22Rv1 (cell line): ENCODE data around the gene CEP95.
A peak's percentile ranks its signal among the peaks of the same experiment; 100 is the strongest.

Source experiments
- H3K27ac ChIP-seq: fragments of 450-650 bp; 2 replicates; pipeline ENCODE4 v1.5.1; 2017
- ZFX ChIP-seq: fragments of 450-650 bp; IDR thresholded peaks from 2 replicates; pipeline ENCODE4 v1.6.1; 2017; ENCODE audit warnings: antibody characterized with exemption, borderline replicate concordance
- TF ChIP-seq, protein P1 (sequence below): fragments of 450-650 bp; IDR thresholded peaks from 2 replicates; pipeline ENCODE4 v1.5.1; 2017; ENCODE audit warnings: mild to moderate bottlenecking

The CEP95 gene

DNA sequence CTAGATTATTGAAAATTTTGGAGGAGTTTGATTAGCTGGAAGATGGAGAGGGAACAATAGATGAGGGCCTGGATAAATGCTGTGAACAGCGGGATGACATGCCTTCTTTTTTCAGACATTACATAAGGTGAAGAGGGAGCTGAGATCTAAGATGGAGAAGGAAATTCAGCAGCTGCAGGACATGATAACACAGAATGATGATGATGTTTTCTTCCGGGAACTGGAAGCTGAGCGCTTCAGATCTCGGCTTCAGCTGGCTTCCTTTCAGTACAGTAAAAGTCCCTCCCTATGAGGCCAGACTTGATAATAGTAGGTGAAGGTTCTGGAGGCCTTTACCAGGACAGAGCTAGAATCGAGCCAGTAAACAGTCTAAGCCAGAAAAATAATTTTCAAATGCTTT is 30.7 kb downstream of the CEP95 start:
- no peak for TF ChIP-seq ZFX
- TF ChIP-seq, protein P1, sequence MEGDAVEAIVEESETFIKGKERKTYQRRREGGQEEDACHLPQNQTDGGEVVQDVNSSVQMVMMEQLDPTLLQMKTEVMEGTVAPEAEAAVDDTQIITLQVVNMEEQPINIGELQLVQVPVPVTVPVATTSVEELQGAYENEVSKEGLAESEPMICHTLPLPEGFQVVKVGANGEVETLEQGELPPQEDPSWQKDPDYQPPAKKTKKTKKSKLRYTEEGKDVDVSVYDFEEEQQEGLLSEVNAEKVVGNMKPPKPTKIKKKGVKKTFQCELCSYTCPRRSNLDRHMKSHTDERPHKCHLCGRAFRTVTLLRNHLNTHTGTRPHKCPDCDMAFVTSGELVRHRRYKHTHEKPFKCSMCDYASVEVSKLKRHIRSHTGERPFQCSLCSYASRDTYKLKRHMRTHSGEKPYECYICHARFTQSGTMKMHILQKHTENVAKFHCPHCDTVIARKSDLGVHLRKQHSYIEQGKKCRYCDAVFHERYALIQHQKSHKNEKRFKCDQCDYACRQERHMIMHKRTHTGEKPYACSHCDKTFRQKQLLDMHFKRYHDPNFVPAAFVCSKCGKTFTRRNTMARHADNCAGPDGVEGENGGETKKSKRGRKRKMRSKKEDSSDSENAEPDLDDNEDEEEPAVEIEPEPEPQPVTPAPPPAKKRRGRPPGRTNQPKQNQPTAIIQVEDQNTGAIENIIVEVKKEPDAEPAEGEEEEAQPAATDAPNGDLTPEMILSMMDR: no peak

DNA sequence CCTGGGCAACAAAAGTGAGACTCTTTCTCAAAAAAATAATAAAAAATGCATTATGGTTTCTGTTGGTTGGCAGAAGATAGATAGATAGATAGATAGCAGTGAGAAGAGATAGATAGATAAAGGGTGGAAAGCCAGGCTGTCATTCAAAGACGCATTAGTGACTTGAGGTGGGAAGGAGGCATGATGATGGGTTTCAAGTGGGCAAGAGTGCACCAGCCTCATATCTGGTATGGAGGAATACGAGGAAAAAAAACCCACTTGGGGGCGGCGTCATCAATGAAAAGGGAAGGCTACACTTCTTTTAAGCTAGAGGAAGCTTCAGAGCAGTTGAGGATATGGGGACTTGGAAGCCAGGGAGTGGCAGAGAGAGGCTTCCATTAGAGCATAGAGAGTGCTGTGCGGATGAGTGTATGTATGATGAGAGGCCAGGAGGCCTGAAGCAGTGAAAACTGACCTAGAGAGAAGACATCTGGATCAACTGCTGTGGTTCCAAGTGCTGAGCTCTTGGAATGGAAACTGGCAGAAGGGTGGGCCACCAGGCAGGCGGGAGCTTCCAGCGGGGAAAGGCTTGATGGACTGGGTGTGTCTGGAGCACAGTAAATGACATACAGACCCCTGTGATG is 31.8 kb downstream of the CEP95 start:
- TF ChIP-seq, protein P1: no peak
- no peak for TF ChIP-seq ZFX
- H3K27ac ChIP-seq: peak overlapping the region; percentile 22; the same call in 1 of the 2 replicates

More for the DNA sequence above, 30.7 kb downstream of the CEP95 start:
- H3K27ac ChIP-seq: peak overlapping the region; percentile 9; the same call in 1 of the 2 replicates

DNA sequence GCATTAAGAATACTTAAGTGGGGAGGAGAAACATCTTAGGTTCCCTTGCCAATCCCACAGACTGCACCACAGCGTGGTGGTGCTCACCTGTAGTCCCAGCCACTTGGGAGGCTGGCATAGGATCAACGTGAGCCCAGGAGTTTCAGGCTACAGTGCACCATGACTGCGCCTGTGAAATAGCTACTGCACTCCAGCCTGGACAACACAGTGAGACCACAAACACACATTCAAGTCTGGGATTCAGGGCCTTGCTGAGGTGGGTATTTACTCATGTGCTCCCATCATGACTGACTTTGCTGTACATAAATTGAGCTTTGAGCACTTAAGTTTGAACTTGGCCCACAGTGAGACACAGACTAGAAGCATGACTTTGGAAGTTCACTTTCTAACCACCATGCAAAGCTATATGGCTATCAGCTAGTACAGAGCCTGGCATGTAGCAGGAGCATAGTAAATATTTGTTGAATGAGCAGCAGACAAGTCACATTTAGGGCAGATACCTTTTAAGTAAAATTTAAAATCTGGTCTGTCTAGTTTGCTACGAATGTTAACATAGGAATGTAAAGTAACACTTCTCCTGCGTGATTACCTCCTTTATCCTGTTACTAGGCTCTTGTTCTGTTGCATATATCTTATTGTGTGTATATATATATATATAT is 33.5 kb downstream of the CEP95 start:
- H3K27ac ChIP-seq: no peak overlapping the region

DNA sequence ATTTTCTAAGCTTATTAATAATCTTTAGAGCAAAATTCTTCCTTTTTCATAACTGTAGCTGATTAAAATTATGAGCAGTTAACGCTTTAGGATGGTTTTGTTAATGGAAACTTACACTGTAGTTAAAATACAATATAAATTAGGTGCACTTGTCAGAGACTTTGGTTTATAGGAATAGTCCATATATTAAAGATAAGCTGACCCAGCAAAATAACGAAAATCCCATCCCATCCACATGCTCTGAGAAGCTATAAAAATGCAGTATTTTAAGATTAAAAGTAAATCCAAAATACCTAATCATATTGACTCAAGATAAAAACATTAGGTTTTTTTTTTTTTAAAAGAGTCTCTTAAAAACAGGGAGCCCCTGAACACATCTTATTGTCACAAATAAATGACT is 38.0 kb downstream of the CEP95 start:
- TF ChIP-seq ZFX: no peak
- TF ChIP-seq, protein P1: no peak
- H3K27ac ChIP-seq: no peak overlapping the region

More for the DNA sequence above, 33.5 kb downstream of the CEP95 start:
- TF ChIP-seq, protein P1: no peak
- no peak for TF ChIP-seq ZFX

DNA sequence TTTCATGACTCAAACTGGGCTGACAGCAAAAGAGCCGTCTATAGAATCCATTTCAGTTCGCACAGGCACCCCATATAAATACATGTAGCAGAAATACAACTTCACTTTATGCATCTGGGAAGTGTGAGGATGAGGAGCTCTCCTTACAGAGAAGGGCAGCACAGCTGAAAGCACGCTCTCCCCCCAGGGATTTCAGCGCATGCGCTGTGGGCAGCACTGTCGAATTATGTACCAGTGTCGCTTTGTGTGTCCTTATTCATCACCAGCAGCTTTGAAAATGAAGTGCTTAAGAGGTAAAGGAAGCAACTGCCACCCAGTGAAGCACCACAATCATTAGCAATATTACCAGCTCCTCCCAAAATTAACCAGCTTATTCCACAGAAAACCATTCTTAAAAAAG is 39.9 kb downstream of the CEP95 start:
- H3K27ac ChIP-seq: no peak overlapping the region
- TF ChIP-seq, protein P1: no peak
- no peak for TF ChIP-seq ZFX

DNA sequence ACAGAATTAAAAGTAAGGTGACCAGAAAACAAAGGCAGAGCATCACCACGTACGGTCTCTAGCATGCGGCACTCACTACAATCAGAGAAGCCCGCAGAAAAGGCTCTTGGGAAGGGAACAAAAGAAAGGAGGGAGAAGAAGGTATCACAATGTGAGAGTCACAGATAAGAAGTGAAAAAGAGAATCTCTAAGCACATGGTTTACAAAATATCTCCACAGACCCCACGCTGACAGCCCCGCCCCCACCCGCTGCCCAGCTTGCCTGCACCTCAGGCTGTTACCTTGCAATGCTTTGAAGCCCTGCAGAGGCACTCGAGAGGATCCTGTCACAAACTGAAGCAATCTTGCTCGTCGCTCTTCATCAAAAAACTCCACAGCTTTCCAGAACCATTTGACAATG is 40.5 kb downstream of the CEP95 start:
- TF ChIP-seq, protein P1: no peak
- no peak for TF ChIP-seq ZFX
- no peak overlapping the region for H3K27ac ChIP-seq

- no peak overlapping the region for H3K27ac ChIP-seq
- TF ChIP-seq, protein P1: no peak
- no peak for TF ChIP-seq ZFX
Measured at GRCh38 chr17:64551461-64551860, 44.7 kb downstream of the CEP95 start.
